Measurements from ENCODE around the gene PDXDC1.
"Not testable (repeated sequence)": the region's sequence is repeated elsewhere in the genome, so short reads cannot be mapped to it uniquely, and the experiment has no call there.

DNA sequence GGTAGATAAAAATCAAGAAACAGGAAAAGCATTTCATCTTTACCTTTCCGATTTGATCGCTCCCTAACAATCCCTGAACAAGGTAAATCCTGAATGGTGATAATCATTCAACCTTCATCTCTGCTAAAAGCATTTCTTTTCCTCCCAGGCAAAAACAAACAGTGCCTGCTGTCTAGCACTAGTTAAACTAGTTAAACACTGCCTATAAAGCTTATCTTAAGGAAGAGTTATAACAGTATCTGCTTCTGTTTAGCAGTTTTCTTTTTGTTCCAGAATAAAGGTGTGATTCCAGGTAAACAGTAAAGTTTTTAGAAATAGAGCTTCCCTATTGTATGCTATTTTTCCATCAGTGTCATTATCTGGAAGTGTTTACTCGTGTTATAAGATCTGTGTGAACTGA, 6.4 kb downstream of the PDXDC1 start:
- TF ChIP-seq POLR2A (IDR thresholded peaks at IDR 0.05; ENCODE audit: low read length); GATA1 (IDR thresholded peaks at IDR 0.05; ENCODE audit: low read depth, low read length): not testable (repeated sequence)

Measured in erythroblast (primary cell).